Measurements from ENCODE around the gene ABT1. TPM values are rescaled to one million over a fixed set of nuclear protein-coding genes. Genes with fewer than 3 reads are reported as not detected.

ABT1 gene
- total RNA-seq, 2 experiments from 2014 or later: 39.8 to 40.4 TPM

GRCh38 chr6:26597821-26598220, 1.1 kb downstream of the ABT1 start:
- peaks cover 8 to 18% of the 10 kb centered on the region in 2 experiments for H3K27me3 ChIP-seq (ENCODE audit: control insufficient read depth in 1 of 2, insufficient read depth in 2 of 2, low read length in 2 of 2)
- H3K9me3 ChIP-seq (ENCODE audit: control insufficient read depth in 1 of 2, insufficient read depth in 1 of 2, low read length in 2 of 2): no peaks in the 10 kb centered on the region
- peak overlapping the region; percentile 98 for H3K4me3 ChIP-seq (ENCODE audit: low read length)
- H3K36me3 ChIP-seq (ENCODE audit: insufficient read depth, low read length): peaks cover 26% of the 10 kb centered on the region
- peak overlapping the region; percentile 86 to 95 for H3K27ac ChIP-seq (ENCODE audit: low read depth in 1 of 2, low read length in 2 of 2)
- TF ChIP-seq CTCF (IDR thresholded peaks at IDR 0.05): no peak
- Mint-ChIP-seq H3K27me3 (peaks cover 19% of the 10 kb centered on the region), H3K4me1 (ENCODE audit: low read depth) (peaks cover 23% of the 10 kb centered on the region), H3K36me3 (ENCODE audit: low read depth) (peaks cover 31% of the 10 kb centered on the region), H3K9me3 (no peaks in the 10 kb centered on the region), H3K27ac (no peak overlapping the region), H3K4me3 (no peak overlapping the region)
- CTCF ChIA-PET: interaction anchor here (1.0 kb wide), 1 partner anchor 256 kb away, joined by 3 read pairs; no protein-coding TSS in a partner anchor
- POLR2A ChIA-PET: interaction anchor here (0.6 kb wide), 1 partner anchor 1271 kb away, joined by 3 read pairs; no protein-coding TSS in a partner anchor
- intact Hi-C loops (cut with DNase I, micrococcal nuclease): loop anchor here (5.0 to 10.0 kb wide), 3 partner anchors 423 to 543 kb away; a partner anchor contains a TSS
- DNase-seq (peak in 1 of 14 experiments; percentile 42), ATAC-seq (ENCODE audit: poor library complexity) (no peak)
- H3K4me1 ChIP-seq (ENCODE audit: insufficient read depth, low read length): peaks cover 31% of the 10 kb centered on the region

DNA sequence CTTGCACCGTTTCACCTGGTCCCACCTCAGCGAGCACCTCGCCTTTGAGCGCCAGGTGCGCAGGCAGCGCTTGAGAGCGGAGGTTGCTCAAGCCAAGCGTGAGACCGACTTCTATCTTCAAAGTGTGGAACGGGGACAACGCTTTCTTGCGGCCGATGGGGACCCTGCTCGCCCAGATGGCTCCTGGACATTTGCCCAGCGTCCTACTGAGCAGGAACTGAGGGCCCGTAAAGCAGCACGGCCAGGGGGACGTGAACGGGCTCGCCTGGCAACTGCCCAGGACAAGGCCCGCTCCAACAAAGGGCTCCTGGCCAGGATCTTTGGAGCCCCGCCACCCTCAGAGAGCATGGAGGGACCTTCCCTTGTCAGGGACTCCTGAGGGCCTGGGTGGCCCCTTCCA, 1.5 kb downstream of the ABT1 start:
- no peak overlapping the region for H3K4me3 ChIP-seq (ENCODE audit: low read length)
- Mint-ChIP-seq H3K9me3 (no peaks in the 10 kb centered on the region), H3K4me1 (ENCODE audit: low read depth) (peaks cover 23% of the 10 kb centered on the region), H3K36me3 (ENCODE audit: low read depth) (peaks cover 31% of the 10 kb centered on the region), H3K27ac (no peak overlapping the region), H3K4me3 (no peak overlapping the region), H3K27me3 (peaks cover 17% of the 10 kb centered on the region)
- POLR2A ChIA-PET: no interaction called here
- H3K36me3 ChIP-seq (ENCODE audit: insufficient read depth, low read length): peaks cover 26% of the 10 kb centered on the region
- peaks cover 31% of the 10 kb centered on the region for H3K4me1 ChIP-seq (ENCODE audit: insufficient read depth, low read length)
- CTCF ChIA-PET: no interaction called here
- intact Hi-C loops (cut with DNase I, micrococcal nuclease): loop anchor here (5.0 to 10.0 kb wide), 3 partner anchors 423 to 543 kb away; a partner anchor contains a TSS
- no peak overlapping the region for H3K27ac ChIP-seq (ENCODE audit: low read depth in 1 of 2, low read length in 2 of 2)
- no peak for ATAC-seq (ENCODE audit: poor library complexity)
- H3K9me3 ChIP-seq (ENCODE audit: control insufficient read depth in 1 of 2, insufficient read depth in 1 of 2, low read length in 2 of 2): no peaks in the 10 kb centered on the region
- peaks cover 8 to 14% of the 10 kb centered on the region in 2 experiments for H3K27me3 ChIP-seq (ENCODE audit: control insufficient read depth in 1 of 2, insufficient read depth in 2 of 2, low read length in 2 of 2)
- no peak for TF ChIP-seq CTCF (IDR thresholded peaks at IDR 0.05)
- peak in 1 of 14 experiments; percentile 38 for DNase-seq

- ChIA-PET CTCF (no interaction called here), POLR2A (no interaction called here)
- Mint-ChIP-seq H3K9me3 (no peaks in the 10 kb centered on the region), H3K4me1 (ENCODE audit: low read depth) (peaks cover 23% of the 10 kb centered on the region), H3K4me3 (peak overlapping the region; percentile 63), H3K27ac (peak overlapping the region; percentile 67), H3K36me3 (ENCODE audit: low read depth) (peaks cover 31% of the 10 kb centered on the region), H3K27me3 (peaks cover 8% of the 10 kb centered on the region)
- peaks cover 31% of the 10 kb centered on the region for H3K4me1 ChIP-seq (ENCODE audit: insufficient read depth, low read length)
- no peak overlapping the region for H3K4me3 ChIP-seq (ENCODE audit: low read length)
- H3K27ac ChIP-seq (ENCODE audit: low read depth in 1 of 2, low read length in 2 of 2): no peak overlapping the region
- peaks cover 26% of the 10 kb centered on the region for H3K36me3 ChIP-seq (ENCODE audit: insufficient read depth, low read length)
- no peak for TF ChIP-seq CTCF (IDR thresholded peaks at IDR 0.05)
- H3K27me3 ChIP-seq (ENCODE audit: control insufficient read depth in 1 of 2, insufficient read depth in 2 of 2, low read length in 2 of 2): peaks cover 8 to 9% of the 10 kb centered on the region in 2 experiments
- ATAC-seq (ENCODE audit: poor library complexity): no peak
- intact Hi-C loops (cut with DNase I, micrococcal nuclease): loop anchor here (5.0 to 10.0 kb wide), 3 partner anchors 424 to 544 kb away; a partner anchor contains a TSS
- no peaks in the 10 kb centered on the region for H3K9me3 ChIP-seq (ENCODE audit: control insufficient read depth in 1 of 2, insufficient read depth in 1 of 2, low read length in 2 of 2)
- DNase-seq: no peak
These were observed 2.4 kb downstream of the ABT1 start for GRCh38 chr6:26599134-26599533.

Data from CD4-positive, alpha-beta T cell (primary cell).